ENCODE measurements around the gene CBLC.
"Not testable (repeated sequence)": the region's sequence is repeated elsewhere in the genome, so short reads cannot be mapped to it uniquely, and the experiment has no call there.

CBLC gene

DNA sequence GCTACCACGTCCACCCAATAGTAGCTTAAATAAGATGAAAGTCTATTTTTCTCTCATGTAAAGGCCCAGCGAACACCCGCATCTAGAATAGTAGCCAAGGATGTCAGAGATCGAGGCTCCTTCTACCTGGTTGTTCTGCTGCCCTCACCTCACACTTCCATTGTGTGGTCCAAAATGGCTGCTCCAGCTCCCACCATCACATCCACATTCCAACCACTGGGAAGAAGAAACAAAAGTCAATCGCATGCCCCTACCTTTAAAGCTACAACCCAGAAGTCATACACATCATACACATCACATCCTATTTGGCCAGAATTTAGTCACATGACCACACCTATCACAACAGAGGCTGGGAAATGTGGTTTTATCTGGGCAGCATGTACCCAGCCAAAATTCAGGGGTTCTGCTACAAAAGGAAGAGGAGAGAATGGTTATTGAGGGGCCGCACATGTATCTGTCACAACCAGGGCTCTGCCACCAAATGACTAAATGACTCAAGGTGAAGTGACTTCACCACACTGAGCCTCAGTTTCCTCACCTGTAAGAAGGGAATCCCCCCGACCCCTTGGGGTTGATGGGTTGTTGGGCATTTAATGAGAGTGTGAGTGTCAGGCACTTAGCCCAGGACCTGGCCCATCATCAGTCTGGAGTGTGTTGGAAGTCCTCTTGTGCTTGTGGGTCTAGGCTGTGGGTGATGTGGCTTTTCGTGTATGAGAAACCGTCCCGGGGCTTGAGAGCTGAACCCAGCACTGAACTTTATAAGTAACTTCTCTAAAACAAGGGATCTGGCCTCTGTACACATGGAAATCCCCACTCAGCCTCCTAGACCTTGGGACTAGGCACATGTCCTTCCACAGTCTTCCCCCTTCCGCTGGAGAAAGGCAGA, 10.2 kb upstream of the CBLC start:
- no peak overlapping the region for H3K23ac ChIP-seq (ENCODE audit: low read depth, low read length, poor library complexity)
- no peak overlapping the region for H4K91ac ChIP-seq (ENCODE audit: low read depth, low read length, poor library complexity)
- H3K9me3 ChIP-seq (replicated peaks in 1 of 2; ENCODE audit: control insufficient read depth in 2 of 2, insufficient read depth in 1 of 2, low read depth in 1 of 2, low read length in 2 of 2) = peaks cover 2 to 7% of the 10 kb centered on the region in 2 donors
- no peak overlapping the region for H3K14ac ChIP-seq (ENCODE audit: low read length)
- no peak overlapping the region for H3K4me3 ChIP-seq (ENCODE audit: low read length in 2 of 2)
- H4K8ac ChIP-seq (ENCODE audit: low read depth, low read length) = no peak overlapping the region
- no peak overlapping the region for H2BK15ac ChIP-seq (ENCODE audit: low read length)
- H3K9ac ChIP-seq (ENCODE audit: low read depth, low read length, poor library complexity) = no peak overlapping the region
- no peaks in the 10 kb centered on the region for H3K36me3 ChIP-seq (replicated peaks in 1 of 2; ENCODE audit: control insufficient read depth in 2 of 2, insufficient read depth in 2 of 2, low read length in 2 of 2)
- no peak overlapping the region for H2BK120ac ChIP-seq (ENCODE audit: low read depth, low read length)
- H3K27ac ChIP-seq (replicated peaks; ENCODE audit: low read length) = no peak overlapping the region
- peaks cover 0 to 2% (median 0%) of the 10 kb centered on the region in 3 experiments for H3K27me3 ChIP-seq (ENCODE audit: control insufficient read depth in 3 of 3, insufficient read depth in 3 of 3, low read depth in 1 of 3, low read length in 3 of 3)
- no peak overlapping the region for H3K4me2 ChIP-seq (ENCODE audit: insufficient read depth, low read length, poor library complexity, severe bottlenecking)
- no peak overlapping the region for H2BK12ac ChIP-seq (ENCODE audit: low read length)
- DNase-seq (ENCODE audit: low spot score) = no peak
- H3K79me1 ChIP-seq (ENCODE audit: low read depth, low read length) = no peaks in the 10 kb centered on the region
- H3K4ac ChIP-seq (ENCODE audit: low read length) = no peak overlapping the region
- no peak overlapping the region for H2BK5ac ChIP-seq (ENCODE audit: low read length)
- H2AFZ ChIP-seq (ENCODE audit: low read length) = no peak overlapping the region
- H2AK5ac ChIP-seq (ENCODE audit: low read depth, low read length) = no peak overlapping the region
- H3K18ac ChIP-seq (ENCODE audit: low read length) = no peak overlapping the region
- WGBS, 2 donors (ENCODE audit: extremely low coverage in 2 of 2, insufficient read length in 2 of 2, insufficient replicate concordance in 1 of 2) = no CpG with 5 or more reads among the region's 11 CpGs
- peaks cover 0 to 2% of the 10 kb centered on the region in 2 donors for H3K4me1 ChIP-seq (ENCODE audit: control insufficient read depth in 2 of 2, insufficient read depth in 1 of 2, low read depth in 1 of 2, low read length in 2 of 2)

DNA sequence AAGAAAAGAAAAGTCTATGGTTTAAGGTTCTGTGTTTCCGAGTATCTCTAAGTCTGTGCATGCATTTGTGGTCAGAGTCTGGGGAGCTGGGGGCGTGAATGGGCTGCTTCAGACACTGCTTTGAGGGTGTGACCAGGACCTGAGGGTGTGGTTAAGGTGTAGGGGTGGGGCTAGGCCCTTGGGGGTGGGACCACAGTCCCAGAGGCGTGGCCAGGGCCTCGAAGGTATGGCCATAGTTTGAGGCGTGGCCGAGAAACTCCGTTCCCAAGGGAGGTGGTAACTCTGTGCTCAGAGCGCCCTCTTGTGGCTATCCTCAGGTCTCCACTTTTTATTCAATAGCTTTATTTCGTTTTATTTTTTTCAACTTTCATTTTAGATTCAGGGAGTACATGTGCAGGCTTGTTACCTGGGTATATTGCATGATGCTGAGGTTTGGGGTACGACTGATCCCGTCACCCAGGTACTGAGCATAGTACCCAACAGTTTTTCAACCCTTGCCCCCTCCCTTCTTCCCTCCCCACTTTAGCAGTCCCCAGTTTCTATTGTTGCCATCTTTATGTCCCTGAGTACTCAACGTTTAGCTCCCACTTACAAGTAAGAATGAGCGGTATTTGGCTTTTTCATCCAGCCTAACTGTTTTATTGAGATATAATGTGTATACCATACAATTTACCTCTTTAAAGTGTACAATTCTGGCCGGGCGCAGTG, 7.0 kb upstream of the CBLC start:
- H2AFZ ChIP-seq (ENCODE audit: low read length) = peak overlapping the region; percentile 75
- H3K79me1 ChIP-seq (ENCODE audit: low read depth, low read length) = no peaks in the 10 kb centered on the region
- no peaks in the 10 kb centered on the region for H3K36me3 ChIP-seq (replicated peaks in 1 of 2; ENCODE audit: control insufficient read depth in 2 of 2, insufficient read depth in 2 of 2, low read length in 2 of 2)
- peaks cover 2 to 7% of the 10 kb centered on the region in 2 donors for H3K9me3 ChIP-seq (replicated peaks in 1 of 2; ENCODE audit: control insufficient read depth in 2 of 2, insufficient read depth in 1 of 2, low read depth in 1 of 2, low read length in 2 of 2)
- WGBS, 2 donors (ENCODE audit: extremely low coverage in 2 of 2, insufficient read length in 2 of 2, insufficient replicate concordance in 1 of 2) = no CpG with 5 or more reads among the region's 15 CpGs
- no peak overlapping the region for H4K91ac ChIP-seq (ENCODE audit: low read depth, low read length, poor library complexity)
- no peak overlapping the region for H3K9ac ChIP-seq (ENCODE audit: low read depth, low read length, poor library complexity)
- H2BK12ac ChIP-seq (ENCODE audit: low read length) = no peak overlapping the region
- H4K8ac ChIP-seq (ENCODE audit: low read depth, low read length) = no peak overlapping the region
- H2BK5ac ChIP-seq (ENCODE audit: low read length) = no peak overlapping the region
- H2BK120ac ChIP-seq (ENCODE audit: low read depth, low read length) = no peak overlapping the region
- H3K27ac ChIP-seq (replicated peaks; ENCODE audit: low read length) = no peak overlapping the region
- no peak overlapping the region for H2BK15ac ChIP-seq (ENCODE audit: low read length)
- peaks cover 0 to 9% (median 0%) of the 10 kb centered on the region in 3 experiments for H3K27me3 ChIP-seq (ENCODE audit: control insufficient read depth in 3 of 3, insufficient read depth in 3 of 3, low read depth in 1 of 3, low read length in 3 of 3)
- no peak overlapping the region for H3K4ac ChIP-seq (ENCODE audit: low read length)
- H2AK5ac ChIP-seq (ENCODE audit: low read depth, low read length) = no peak overlapping the region
- H3K4me2 ChIP-seq (ENCODE audit: insufficient read depth, low read length, poor library complexity, severe bottlenecking) = no peak overlapping the region
- H3K14ac ChIP-seq (ENCODE audit: low read length) = no peak overlapping the region
- peaks cover 0 to 2% of the 10 kb centered on the region in 2 donors for H3K4me1 ChIP-seq (ENCODE audit: control insufficient read depth in 2 of 2, insufficient read depth in 1 of 2, low read depth in 1 of 2, low read length in 2 of 2)
- no peak overlapping the region for H3K23ac ChIP-seq (ENCODE audit: low read depth, low read length, poor library complexity)
- H3K18ac ChIP-seq (ENCODE audit: low read length) = no peak overlapping the region
- peak; percentile 88 for DNase-seq (ENCODE audit: low spot score)
- no peak overlapping the region for H3K4me3 ChIP-seq (ENCODE audit: low read length in 2 of 2)

DNA sequence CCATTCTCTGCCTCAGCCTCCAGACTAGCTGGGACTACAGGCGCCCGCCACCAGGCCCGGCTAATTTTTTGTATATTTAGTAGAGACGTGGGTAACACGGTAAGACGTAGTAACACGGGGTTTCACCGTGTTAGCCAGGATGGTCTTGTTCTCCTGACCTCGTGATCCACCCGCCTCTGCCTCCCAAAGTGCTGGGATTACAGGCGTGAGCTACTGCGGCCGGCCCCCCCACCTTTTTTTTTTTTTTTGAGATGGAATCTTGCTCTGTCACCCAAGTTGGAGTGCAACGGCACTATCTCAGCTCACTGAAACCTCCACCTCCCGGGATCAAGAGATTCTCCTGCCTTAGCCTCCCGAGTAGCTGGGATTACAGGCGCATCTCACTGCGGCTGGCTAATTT, 5.5 kb upstream of the CBLC start:
- not testable (repeated sequence) for H3K4me1 ChIP-seq (ENCODE audit: control insufficient read depth in 2 of 2, insufficient read depth in 1 of 2, low read depth in 1 of 2, low read length in 2 of 2); H4K8ac ChIP-seq (ENCODE audit: low read depth, low read length); H3K18ac ChIP-seq (ENCODE audit: low read length); H2BK5ac ChIP-seq (ENCODE audit: low read length); H2BK12ac ChIP-seq (ENCODE audit: low read length); DNase-seq (ENCODE audit: low spot score); H2BK120ac ChIP-seq (ENCODE audit: low read depth, low read length); H3K36me3 ChIP-seq (replicated peaks in 1 of 2; ENCODE audit: control insufficient read depth in 2 of 2, insufficient read depth in 2 of 2, low read length in 2 of 2); H3K14ac ChIP-seq (ENCODE audit: low read length); H2BK15ac ChIP-seq (ENCODE audit: low read length); H3K9ac ChIP-seq (ENCODE audit: low read depth, low read length, poor library complexity); H3K23ac ChIP-seq (ENCODE audit: low read depth, low read length, poor library complexity); H3K4me2 ChIP-seq (ENCODE audit: insufficient read depth, low read length, poor library complexity, severe bottlenecking); H3K9me3 ChIP-seq (replicated peaks in 1 of 2; ENCODE audit: control insufficient read depth in 2 of 2, insufficient read depth in 1 of 2, low read depth in 1 of 2, low read length in 2 of 2); H3K79me1 ChIP-seq (ENCODE audit: low read depth, low read length); H3K4ac ChIP-seq (ENCODE audit: low read length); H3K4me3 ChIP-seq (ENCODE audit: low read length in 2 of 2); H2AK5ac ChIP-seq (ENCODE audit: low read depth, low read length); H2AFZ ChIP-seq (ENCODE audit: low read length); H4K91ac ChIP-seq (ENCODE audit: low read depth, low read length, poor library complexity); H3K27ac ChIP-seq (replicated peaks; ENCODE audit: low read length)
- WGBS, 2 donors (ENCODE audit: extremely low coverage in 2 of 2, insufficient read length in 2 of 2, insufficient replicate concordance in 1 of 2) = no CpG with 5 or more reads among the region's 18 CpGs
- peaks cover 0 to 19% (median 0%) of the 10 kb centered on the region in 3 experiments for H3K27me3 ChIP-seq (ENCODE audit: control insufficient read depth in 3 of 3, insufficient read depth in 3 of 3, low read depth in 1 of 3, low read length in 3 of 3)

DNA sequence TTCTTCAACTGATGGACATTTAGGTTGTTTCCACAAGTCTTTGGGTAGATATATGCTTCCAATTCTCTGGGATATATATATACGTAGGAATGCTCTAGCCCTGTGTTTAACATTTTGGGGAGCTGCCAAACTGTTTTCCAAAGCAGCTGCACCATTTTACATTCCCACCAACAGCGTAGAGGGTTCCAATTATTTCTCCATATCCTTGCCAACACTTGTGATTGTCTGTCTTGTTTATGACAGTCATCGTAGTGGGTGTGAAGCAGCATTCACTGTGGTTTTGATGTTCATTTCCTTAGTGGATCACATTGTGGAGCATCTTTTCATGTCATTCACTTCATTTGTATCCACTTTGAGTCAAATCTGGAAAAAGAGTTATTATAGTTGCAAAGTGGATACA, 4.7 kb upstream of the CBLC start:
- no peak overlapping the region for H3K14ac ChIP-seq (ENCODE audit: low read length)
- H2AK5ac ChIP-seq (ENCODE audit: low read depth, low read length) = no peak overlapping the region
- no peaks in the 10 kb centered on the region for H3K79me1 ChIP-seq (ENCODE audit: low read depth, low read length)
- H3K18ac ChIP-seq (ENCODE audit: low read length) = no peak overlapping the region
- no peak overlapping the region for H2AFZ ChIP-seq (ENCODE audit: low read length)
- peaks cover 0 to 25% (median 4%) of the 10 kb centered on the region in 3 experiments for H3K27me3 ChIP-seq (ENCODE audit: control insufficient read depth in 3 of 3, insufficient read depth in 3 of 3, low read depth in 1 of 3, low read length in 3 of 3)
- H3K9me3 ChIP-seq (replicated peaks in 1 of 2; ENCODE audit: control insufficient read depth in 2 of 2, insufficient read depth in 1 of 2, low read depth in 1 of 2, low read length in 2 of 2) = peaks cover 0 to 3% of the 10 kb centered on the region in 2 donors
- H3K23ac ChIP-seq (ENCODE audit: low read depth, low read length, poor library complexity) = no peak overlapping the region
- H3K9ac ChIP-seq (ENCODE audit: low read depth, low read length, poor library complexity) = no peak overlapping the region
- H2BK120ac ChIP-seq (ENCODE audit: low read depth, low read length) = no peak overlapping the region
- no peak for DNase-seq (ENCODE audit: low spot score)
- H3K27ac ChIP-seq (replicated peaks; ENCODE audit: low read length) = no peak overlapping the region
- H4K91ac ChIP-seq (ENCODE audit: low read depth, low read length, poor library complexity) = no peak overlapping the region
- H3K4me3 ChIP-seq (ENCODE audit: low read length in 2 of 2) = no peak overlapping the region
- no peak overlapping the region for H3K4ac ChIP-seq (ENCODE audit: low read length)
- no peak overlapping the region for H2BK5ac ChIP-seq (ENCODE audit: low read length)
- H3K36me3 ChIP-seq (replicated peaks in 1 of 2; ENCODE audit: control insufficient read depth in 2 of 2, insufficient read depth in 2 of 2, low read length in 2 of 2) = no peaks in the 10 kb centered on the region
- H2BK15ac ChIP-seq (ENCODE audit: low read length) = no peak overlapping the region
- no peak overlapping the region for H4K8ac ChIP-seq (ENCODE audit: low read depth, low read length)
- H2BK12ac ChIP-seq (ENCODE audit: low read length) = no peak overlapping the region
- peaks cover 0 to 2% of the 10 kb centered on the region in 2 donors for H3K4me1 ChIP-seq (ENCODE audit: control insufficient read depth in 2 of 2, insufficient read depth in 1 of 2, low read depth in 1 of 2, low read length in 2 of 2)
- no peak overlapping the region for H3K4me2 ChIP-seq (ENCODE audit: insufficient read depth, low read length, poor library complexity, severe bottlenecking)
- no CpG with 5 or more reads among the region's 3 CpGs for WGBS, 2 donors (ENCODE audit: extremely low coverage in 2 of 2, insufficient read length in 2 of 2, insufficient replicate concordance in 1 of 2)
